Trophoblast cell (in vitro differentiated cells and primary cell): ENCODE measurements around the gene PDHA2.
"Not testable (repeated sequence)": the region's sequence is repeated elsewhere in the genome, so short reads cannot be mapped to it uniquely, and the experiment has no call there.

Source experiments
- DNase-seq, 2 donors: peaks; one replicate each; pipeline ENCODE4 v3.0.0-alpha.2; 2016
- H2AFZ ChIP-seq: 2 replicates; pipeline ENCODE4 v1.6.1; 2013; ENCODE audit warnings: low read length, moderate library complexity, mild to moderate bottlenecking; ENCODE audit not compliant: insufficient read depth, poor library complexity
- H2AK5ac ChIP-seq: 2 replicates; pipeline ENCODE4 v1.6.1; 2013; ENCODE audit warnings: mild to moderate bottlenecking, low read length
- H2BK120ac ChIP-seq: 2 replicates; pipeline ENCODE4 v1.6.1; 2013; ENCODE audit warnings: low read length, mild to moderate bottlenecking, moderate library complexity; ENCODE audit not compliant: insufficient read depth, poor library complexity
- H2BK12ac ChIP-seq: 2 replicates; pipeline ENCODE4 v1.6.1; 2013; ENCODE audit warnings: mild to moderate bottlenecking, low read length, moderate library complexity
- H2BK5ac ChIP-seq: 2 replicates; pipeline ENCODE4 v1.6.1; 2013; ENCODE audit warnings: low read length, low read depth, moderate library complexity, mild to moderate bottlenecking; ENCODE audit not compliant: poor library complexity
- H3K14ac ChIP-seq: 2 replicates; pipeline ENCODE4 v1.6.1; 2013; ENCODE audit warnings: mild to moderate bottlenecking, low read length
- H3K18ac ChIP-seq: 2 replicates; pipeline ENCODE4 v1.6.1; 2013; ENCODE audit warnings: mild to moderate bottlenecking, low read length
- H3K23ac ChIP-seq: 2 replicates; pipeline ENCODE4 v1.6.1; 2013; ENCODE audit warnings: low read length
- H3K27ac ChIP-seq: 2 replicates; pipeline ENCODE4 v1.5.1; 2013; ENCODE audit warnings: low read depth, mild to moderate bottlenecking, inconsistent platforms, low read length, moderate library complexity
- H3K27me3 ChIP-seq: 2 replicates; pipeline ENCODE4 v1.6.1; 2013; ENCODE audit warnings: inconsistent platforms, mild to moderate bottlenecking, low read length, moderate library complexity; ENCODE audit not compliant: insufficient read depth
- H3K36me3 ChIP-seq, 2 experiments: 1 replicate in 1 of 2; 2 replicates in 1 of 2; pipeline ENCODE4 v1.6.1; 2013; ENCODE audit warnings: low read length in 2 of 2, mild to moderate bottlenecking in 2 of 2, moderate library complexity in 1 of 2; ENCODE audit not compliant: insufficient read depth in 2 of 2, control insufficient read depth in 1 of 2
- H3K4ac ChIP-seq: 2 replicates; pipeline ENCODE4 v1.6.1; 2013; ENCODE audit warnings: low read depth, mild to moderate bottlenecking, low read length, moderate library complexity
- H3K4me1 ChIP-seq, 2 experiments: 1 replicate in 1 of 2; 2 replicates in 1 of 2; pipeline ENCODE4 v1.6.1; 2013; ENCODE audit warnings: low read length in 2 of 2, mild to moderate bottlenecking in 2 of 2, moderate library complexity in 1 of 2; ENCODE audit not compliant: insufficient read depth in 2 of 2, control insufficient read depth in 1 of 2
- H3K4me2 ChIP-seq: 2 replicates; pipeline ENCODE4 v1.6.1; 2013; ENCODE audit warnings: inconsistent platforms, mild to moderate bottlenecking, low read length, moderate library complexity
- H3K4me3 ChIP-seq: 2 replicates; pipeline ENCODE4 v1.5.1; 2013; ENCODE audit warnings: mild to moderate bottlenecking, low read depth, low read length, inconsistent platforms
- H3K79me1 ChIP-seq: one replicate; pipeline ENCODE4 v1.6.1; 2013; ENCODE audit warnings: low read length
- H3K79me2 ChIP-seq: 2 replicates; pipeline ENCODE4 v1.6.1; 2013; ENCODE audit warnings: low read length, mild to moderate bottlenecking; ENCODE audit not compliant: control insufficient read depth, insufficient read depth, poor library complexity
- H3K9ac ChIP-seq: 2 replicates; pipeline ENCODE4 v1.6.1; 2013; ENCODE audit warnings: mild to moderate bottlenecking, low read length
- H3K9me3 ChIP-seq: 2 replicates; pipeline ENCODE4 v1.6.1; 2013; ENCODE audit warnings: low read depth, mild to moderate bottlenecking, control low read depth, inconsistent platforms, low read length; ENCODE audit not compliant: insufficient read depth
- H4K12ac ChIP-seq: 2 replicates; pipeline ENCODE4 v1.6.1; 2013; ENCODE audit warnings: low read depth, mild to moderate bottlenecking, low read length, moderate library complexity
- H4K8ac ChIP-seq: 2 replicates; pipeline ENCODE4 v1.6.1; 2013; ENCODE audit warnings: low read depth, mild to moderate bottlenecking, low read length, moderate library complexity
- H4K91ac ChIP-seq: one replicate; pipeline ENCODE4 v1.6.1; 2013; ENCODE audit warnings: low read depth, mild to moderate bottlenecking, low read length, moderate library complexity
- WGBS: extraction: QIAGEN DNeasy Blood & Tissue Kit; methylation state at CpG from one replicate; pipeline ENCODE4 v1.1.7; 2013; ENCODE audit warnings: missing lambda C conversion rate; ENCODE audit not compliant: insufficient read length, insufficient coverage; ENCODE audit errors: extremely low coverage; 5-methylcytosine and 5-hydroxymethylcytosine counted together

PDHA2 gene

DNA sequence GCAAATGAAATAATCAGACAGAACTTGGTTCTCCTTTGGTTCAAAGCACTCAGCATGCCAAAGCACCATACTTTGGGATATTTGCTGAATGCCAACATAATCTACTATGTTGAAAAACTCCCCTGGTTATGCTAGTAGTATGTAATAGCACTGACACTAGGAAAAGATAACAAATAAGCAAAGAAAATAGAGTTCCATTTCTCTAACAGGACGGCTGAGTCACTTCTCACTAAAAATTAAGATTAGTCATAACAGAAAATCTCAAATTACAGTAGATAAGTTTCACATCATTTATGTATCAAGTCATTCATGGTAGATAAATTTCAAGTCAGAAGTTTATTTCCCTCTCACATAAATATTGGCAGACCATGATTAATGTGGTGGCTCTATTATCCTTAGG is 17.9 kb downstream of the PDHA2 start:
- no peak overlapping the region for H2BK12ac ChIP-seq
- no peak for DNase-seq
- no peaks in the 10 kb centered on the region for H3K79me1 ChIP-seq
- H3K27me3 ChIP-seq = no peaks in the 10 kb centered on the region
- H3K27ac ChIP-seq = no peak overlapping the region
- H3K23ac ChIP-seq = no peak overlapping the region
- H4K91ac ChIP-seq = no peak overlapping the region
- no peak overlapping the region for H4K12ac ChIP-seq
- H4K8ac ChIP-seq = no peak overlapping the region
- no peak overlapping the region for H2AK5ac ChIP-seq
- WGBS = no CpG with 5 or more reads among the region's 1 CpG
- H3K4me2 ChIP-seq = no peak overlapping the region
- H3K36me3 ChIP-seq = no peaks in the 10 kb centered on the region
- H3K9ac ChIP-seq = no peak overlapping the region
- H2BK5ac ChIP-seq = no peak overlapping the region
- no peaks in the 10 kb centered on the region for H3K4me1 ChIP-seq
- H2AFZ ChIP-seq = no peak overlapping the region
- H3K79me2 ChIP-seq = no peaks in the 10 kb centered on the region
- no peak overlapping the region for H3K4me3 ChIP-seq
- H2BK120ac ChIP-seq = no peak overlapping the region
- no peak overlapping the region for H3K14ac ChIP-seq
- H3K4ac ChIP-seq = no peak overlapping the region
- no peaks in the 10 kb centered on the region for H3K9me3 ChIP-seq
- no peak overlapping the region for H3K18ac ChIP-seq

DNA sequence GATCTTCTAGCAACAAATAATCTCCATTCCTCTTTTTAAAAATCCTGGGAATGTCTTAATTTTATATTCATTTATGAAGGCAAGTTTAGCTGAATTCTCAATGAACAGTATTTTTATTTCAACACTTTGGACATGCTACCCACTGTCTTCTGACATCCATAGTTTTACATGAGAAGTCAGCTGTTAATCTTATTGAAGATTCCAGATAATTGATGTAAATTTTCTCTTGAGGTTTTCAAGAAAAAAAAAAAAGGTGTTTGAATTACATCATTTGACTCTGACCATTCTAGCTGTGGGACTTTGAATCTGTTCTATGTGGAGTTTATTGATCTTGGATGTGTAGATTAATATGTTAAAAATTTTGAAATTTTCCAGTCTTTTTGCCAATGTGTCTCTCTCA is 28.0 kb downstream of the PDHA2 start:
- Histone ChIP-seq H4K91ac (no peak overlapping the region), H3K79me2 (no peaks in the 10 kb centered on the region), H3K14ac (no peak overlapping the region), H2AFZ (no peak overlapping the region), H3K27me3 (no peaks in the 10 kb centered on the region), H3K18ac (no peak overlapping the region), H3K4me3 (no peak overlapping the region), H2BK120ac (no peak overlapping the region), H3K36me3 (no peaks in the 10 kb centered on the region), H3K4me2 (no peak overlapping the region), H3K9ac (no peak overlapping the region), H4K8ac (no peak overlapping the region), H3K79me1 (no peaks in the 10 kb centered on the region), H3K4me1 (no peaks in the 10 kb centered on the region), H3K4ac (no peak overlapping the region), H3K27ac (no peak overlapping the region), H3K9me3 (no peaks in the 10 kb centered on the region), H2AK5ac (no peak overlapping the region), H4K12ac (no peak overlapping the region), H2BK5ac (no peak overlapping the region), H3K23ac (no peak overlapping the region), H2BK12ac (no peak overlapping the region)
- peak in 1 of 2 donors; percentile 13 for DNase-seq

DNA sequence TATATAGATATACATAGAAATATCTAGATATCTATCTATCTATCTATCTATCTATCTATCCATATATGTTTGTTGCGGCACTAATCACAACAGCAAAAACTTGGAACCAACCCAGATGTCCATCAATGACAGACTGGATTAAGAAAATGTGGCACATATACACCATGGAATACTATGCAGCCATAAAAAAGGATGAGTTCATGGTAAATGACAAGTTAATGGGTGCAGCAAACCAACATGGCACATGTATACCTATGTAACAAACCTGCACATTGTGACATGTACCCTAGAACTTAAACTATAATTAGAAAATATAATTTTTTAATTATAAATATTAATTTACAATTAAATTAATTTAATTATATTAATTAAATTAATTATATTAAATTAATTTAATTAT is 29.5 kb downstream of the PDHA2 start:
- H2BK12ac ChIP-seq, H2AFZ ChIP-seq, H4K91ac ChIP-seq, H3K4me1 ChIP-seq, DNase-seq, H3K9ac ChIP-seq, H4K8ac ChIP-seq, H3K9me3 ChIP-seq, H2BK120ac ChIP-seq, H3K79me2 ChIP-seq, H3K27ac ChIP-seq, H2AK5ac ChIP-seq, H3K36me3 ChIP-seq, H3K23ac ChIP-seq, H3K18ac ChIP-seq, H3K4ac ChIP-seq, H3K27me3 ChIP-seq, H3K14ac ChIP-seq, H2BK5ac ChIP-seq, H3K4me2 ChIP-seq, H3K4me3 ChIP-seq, H3K79me1 ChIP-seq, H4K12ac ChIP-seq: not testable (repeated sequence)
- WGBS = no CpG with 5 or more reads among the region's 1 CpG

DNA sequence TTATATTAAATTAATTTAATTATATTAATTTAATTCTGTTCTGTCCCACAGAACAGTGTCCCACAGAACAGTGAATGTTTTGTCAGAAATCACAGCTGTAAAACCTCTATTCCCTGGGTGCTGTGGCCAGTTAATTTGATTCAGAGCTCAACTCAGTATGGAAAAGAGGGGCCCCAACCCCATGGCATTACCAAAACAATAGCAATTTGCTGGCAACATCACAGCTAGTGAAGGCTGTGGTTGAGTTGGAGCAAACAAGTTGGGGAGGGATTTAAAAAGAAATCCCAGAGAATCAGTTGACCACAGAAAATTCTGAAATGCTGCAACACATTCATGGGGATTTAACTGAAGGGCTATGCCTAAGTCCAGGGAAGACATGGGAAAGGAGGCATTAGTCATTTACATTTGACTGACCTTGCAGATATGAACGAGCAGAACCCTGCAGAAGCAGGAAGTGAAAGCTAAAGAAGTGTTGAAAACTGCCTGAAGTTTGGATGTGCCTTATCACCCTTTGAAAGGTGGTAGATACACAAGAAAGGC is 30.1 kb downstream of the PDHA2 start:
- Histone ChIP-seq H3K4me1 (no peaks in the 10 kb centered on the region), H3K4ac (no peak overlapping the region), H3K9me3 (no peaks in the 10 kb centered on the region), H3K23ac (no peak overlapping the region), H3K4me2 (no peak overlapping the region), H4K91ac (no peak overlapping the region), H3K27me3 (no peaks in the 10 kb centered on the region), H2AFZ (no peak overlapping the region), H3K4me3 (no peak overlapping the region), H2AK5ac (no peak overlapping the region), H3K14ac (no peak overlapping the region), H4K12ac (no peak overlapping the region), H4K8ac (no peak overlapping the region), H3K79me1 (no peaks in the 10 kb centered on the region), H3K9ac (no peak overlapping the region), H3K79me2 (no peaks in the 10 kb centered on the region), H2BK5ac (no peak overlapping the region), H2BK12ac (no peak overlapping the region), H2BK120ac (no peak overlapping the region), H3K18ac (no peak overlapping the region), H3K36me3 (no peaks in the 10 kb centered on the region), H3K27ac (no peak overlapping the region)
- no CpG with 5 or more reads among the region's 1 CpG for WGBS
- DNase-seq = no peak
